Measurements from ENCODE around the gene TRIM6. TPM values are rescaled to one million over a fixed set of nuclear protein-coding genes. Genes with fewer than 3 reads are reported as not detected.

Gene TRIM6
- total RNA-seq, 1 experiment from 2014 or later = 30.2 TPM

DNA sequence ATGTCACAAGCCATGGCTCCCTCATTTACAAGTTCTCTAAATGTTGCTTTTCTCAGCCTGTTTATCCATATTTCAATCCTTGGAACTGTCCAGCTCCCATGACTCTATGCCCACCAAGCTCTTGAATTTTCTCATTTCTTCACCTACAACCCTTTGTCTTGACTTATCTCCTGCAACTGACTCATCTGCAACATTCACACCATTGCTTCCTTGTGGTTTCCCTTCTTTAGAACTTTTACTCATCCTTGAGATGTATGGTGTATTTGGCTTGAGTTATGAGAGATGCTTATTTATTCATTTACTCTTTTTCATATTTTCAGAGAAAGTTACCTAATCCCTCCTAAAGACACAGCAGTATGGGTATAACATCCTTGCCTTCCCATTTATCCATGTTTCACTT is 47.1 kb downstream of the TRIM6 start (continued):
- TF ChIP-seq, protein P1, sequence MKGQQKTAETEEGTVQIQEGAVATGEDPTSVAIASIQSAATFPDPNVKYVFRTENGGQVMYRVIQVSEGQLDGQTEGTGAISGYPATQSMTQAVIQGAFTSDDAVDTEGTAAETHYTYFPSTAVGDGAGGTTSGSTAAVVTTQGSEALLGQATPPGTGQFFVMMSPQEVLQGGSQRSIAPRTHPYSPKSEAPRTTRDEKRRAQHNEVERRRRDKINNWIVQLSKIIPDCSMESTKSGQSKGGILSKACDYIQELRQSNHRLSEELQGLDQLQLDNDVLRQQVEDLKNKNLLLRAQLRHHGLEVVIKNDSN (CRISPR knock-in tag; IDR thresholded peaks at IDR 0.05) = no peak
- TF ChIP-seq, protein P2, sequence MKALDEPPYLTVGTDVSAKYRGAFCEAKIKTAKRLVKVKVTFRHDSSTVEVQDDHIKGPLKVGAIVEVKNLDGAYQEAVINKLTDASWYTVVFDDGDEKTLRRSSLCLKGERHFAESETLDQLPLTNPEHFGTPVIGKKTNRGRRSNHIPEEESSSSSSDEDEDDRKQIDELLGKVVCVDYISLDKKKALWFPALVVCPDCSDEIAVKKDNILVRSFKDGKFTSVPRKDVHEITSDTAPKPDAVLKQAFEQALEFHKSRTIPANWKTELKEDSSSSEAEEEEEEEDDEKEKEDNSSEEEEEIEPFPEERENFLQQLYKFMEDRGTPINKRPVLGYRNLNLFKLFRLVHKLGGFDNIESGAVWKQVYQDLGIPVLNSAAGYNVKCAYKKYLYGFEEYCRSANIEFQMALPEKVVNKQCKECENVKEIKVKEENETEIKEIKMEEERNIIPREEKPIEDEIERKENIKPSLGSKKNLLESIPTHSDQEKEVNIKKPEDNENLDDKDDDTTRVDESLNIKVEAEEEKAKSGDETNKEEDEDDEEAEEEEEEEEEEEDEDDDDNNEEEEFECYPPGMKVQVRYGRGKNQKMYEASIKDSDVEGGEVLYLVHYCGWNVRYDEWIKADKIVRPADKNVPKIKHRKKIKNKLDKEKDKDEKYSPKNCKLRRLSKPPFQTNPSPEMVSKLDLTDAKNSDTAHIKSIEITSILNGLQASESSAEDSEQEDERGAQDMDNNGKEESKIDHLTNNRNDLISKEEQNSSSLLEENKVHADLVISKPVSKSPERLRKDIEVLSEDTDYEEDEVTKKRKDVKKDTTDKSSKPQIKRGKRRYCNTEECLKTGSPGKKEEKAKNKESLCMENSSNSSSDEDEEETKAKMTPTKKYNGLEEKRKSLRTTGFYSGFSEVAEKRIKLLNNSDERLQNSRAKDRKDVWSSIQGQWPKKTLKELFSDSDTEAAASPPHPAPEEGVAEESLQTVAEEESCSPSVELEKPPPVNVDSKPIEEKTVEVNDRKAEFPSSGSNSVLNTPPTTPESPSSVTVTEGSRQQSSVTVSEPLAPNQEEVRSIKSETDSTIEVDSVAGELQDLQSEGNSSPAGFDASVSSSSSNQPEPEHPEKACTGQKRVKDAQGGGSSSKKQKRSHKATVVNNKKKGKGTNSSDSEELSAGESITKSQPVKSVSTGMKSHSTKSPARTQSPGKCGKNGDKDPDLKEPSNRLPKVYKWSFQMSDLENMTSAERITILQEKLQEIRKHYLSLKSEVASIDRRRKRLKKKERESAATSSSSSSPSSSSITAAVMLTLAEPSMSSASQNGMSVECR (CRISPR knock-in tag; IDR thresholded peaks at IDR 0.05; ENCODE audit: borderline replicate concordance) = no peak
- TF ChIP-seq JUN (CRISPR knock-in tag; IDR thresholded peaks at IDR 0.05) (no peak), OVOL2 (CRISPR knock-in tag; IDR thresholded peaks at IDR 0.05; ENCODE audit: borderline replicate concordance) (no peak), CDX4 (CRISPR knock-in tag; IDR thresholded peaks at IDR 0.05; ENCODE audit: borderline replicate concordance) (no peak)

- no peak for DNase-seq (ENCODE audit: low spot score)
- Mint-ChIP-seq H3K4me3 (no peak overlapping the region), H3K27me3 (ENCODE audit: low read depth) (no peaks in the 10 kb centered on the region), H3K36me3 (no peaks in the 10 kb centered on the region), H3K27ac (no peak overlapping the region), H3K9me3 (no peaks in the 10 kb centered on the region), H3K4me1 (no peaks in the 10 kb centered on the region)
- TF ChIP-seq CREB1 (CRISPR knock-in tag; IDR thresholded peaks at IDR 0.05) (no peak), ZNF232 (CRISPR knock-in tag; IDR thresholded peaks at IDR 0.05) (no peak), KAT7 (CRISPR knock-in tag; IDR thresholded peaks at IDR 0.05; ENCODE audit: borderline replicate concordance) (no peak), NR3C1 (CRISPR knock-in tag; conservative IDR thresholded peaks at IDR 0.05; ENCODE audit: low read depth) (no peak), ZSCAN18 (CRISPR knock-in tag; IDR thresholded peaks at IDR 0.05) (no peak), GABPB1 (CRISPR knock-in tag; IDR thresholded peaks at IDR 0.05) (no peak), ZNF396 (CRISPR knock-in tag; IDR thresholded peaks at IDR 0.05; ENCODE audit: borderline replicate concordance) (no peak), JUN (CRISPR knock-in tag; IDR thresholded peaks at IDR 0.05) (no peak), ZNF138 (CRISPR knock-in tag; conservative IDR thresholded peaks at IDR 0.05) (no peak), GRHL2 (CRISPR knock-in tag; IDR thresholded peaks at IDR 0.05; ENCODE audit: insufficient replicate concordance, severe bottlenecking) (no peak)
- TF ChIP-seq, protein P3, sequence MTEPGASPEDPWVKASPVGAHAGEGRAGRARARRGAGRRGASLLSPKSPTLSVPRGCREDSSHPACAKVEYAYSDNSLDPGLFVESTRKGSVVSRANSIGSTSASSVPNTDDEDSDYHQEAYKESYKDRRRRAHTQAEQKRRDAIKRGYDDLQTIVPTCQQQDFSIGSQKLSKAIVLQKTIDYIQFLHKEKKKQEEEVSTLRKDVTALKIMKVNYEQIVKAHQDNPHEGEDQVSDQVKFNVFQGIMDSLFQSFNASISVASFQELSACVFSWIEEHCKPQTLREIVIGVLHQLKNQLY (CRISPR knock-in tag; IDR thresholded peaks at IDR 0.05) = no peak
- TF ChIP-seq, protein P4, sequence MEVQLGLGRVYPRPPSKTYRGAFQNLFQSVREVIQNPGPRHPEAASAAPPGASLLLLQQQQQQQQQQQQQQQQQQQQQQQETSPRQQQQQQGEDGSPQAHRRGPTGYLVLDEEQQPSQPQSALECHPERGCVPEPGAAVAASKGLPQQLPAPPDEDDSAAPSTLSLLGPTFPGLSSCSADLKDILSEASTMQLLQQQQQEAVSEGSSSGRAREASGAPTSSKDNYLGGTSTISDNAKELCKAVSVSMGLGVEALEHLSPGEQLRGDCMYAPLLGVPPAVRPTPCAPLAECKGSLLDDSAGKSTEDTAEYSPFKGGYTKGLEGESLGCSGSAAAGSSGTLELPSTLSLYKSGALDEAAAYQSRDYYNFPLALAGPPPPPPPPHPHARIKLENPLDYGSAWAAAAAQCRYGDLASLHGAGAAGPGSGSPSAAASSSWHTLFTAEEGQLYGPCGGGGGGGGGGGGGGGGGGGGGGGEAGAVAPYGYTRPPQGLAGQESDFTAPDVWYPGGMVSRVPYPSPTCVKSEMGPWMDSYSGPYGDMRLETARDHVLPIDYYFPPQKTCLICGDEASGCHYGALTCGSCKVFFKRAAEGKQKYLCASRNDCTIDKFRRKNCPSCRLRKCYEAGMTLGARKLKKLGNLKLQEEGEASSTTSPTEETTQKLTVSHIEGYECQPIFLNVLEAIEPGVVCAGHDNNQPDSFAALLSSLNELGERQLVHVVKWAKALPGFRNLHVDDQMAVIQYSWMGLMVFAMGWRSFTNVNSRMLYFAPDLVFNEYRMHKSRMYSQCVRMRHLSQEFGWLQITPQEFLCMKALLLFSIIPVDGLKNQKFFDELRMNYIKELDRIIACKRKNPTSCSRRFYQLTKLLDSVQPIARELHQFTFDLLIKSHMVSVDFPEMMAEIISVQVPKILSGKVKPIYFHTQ (CRISPR knock-in tag; IDR thresholded peaks at IDR 0.05) = no peak
- CTCF ChIA-PET = no interaction called here
- no peak for ATAC-seq
- POLR2A ChIA-PET = no interaction called here
Observed at GRCh38 chr11:5646139-5646538, 49.7 kb downstream of the TRIM6 start.

All from WTC11 (cell line).